H9 (cell line): Measurements from ENCODE around the gene NT5C. TPM values are rescaled to one million over a fixed set of nuclear protein-coding genes. Genes with fewer than 3 reads are reported as not detected.

Source experiments
- DNase-seq: peaks from one replicate; pipeline ENCODE4 v3.0.0-alpha.2; 2017
- H2AFZ ChIP-seq: one replicate; pipeline ENCODE4 v1.6.1; 2013; ENCODE audit warnings: mild to moderate bottlenecking, low read length, control low read depth, moderate library complexity
- H2AK5ac ChIP-seq: 2 replicates; pipeline ENCODE4 v1.6.1; 2013; ENCODE audit warnings: low read length, control low read depth, mixed read lengths; ENCODE audit not compliant: insufficient read length
- H2BK120ac ChIP-seq: one replicate; pipeline ENCODE4 v1.6.1; 2013; ENCODE audit warnings: low read depth, mild to moderate bottlenecking, low read length, control low read depth, inconsistent platforms; ENCODE audit not compliant: poor library complexity, severe bottlenecking
- H2BK12ac ChIP-seq: 2 replicates; pipeline ENCODE4 v1.6.1; 2013; ENCODE audit warnings: low read length, control low read depth, mixed read lengths, low read depth; ENCODE audit not compliant: insufficient read length
- H2BK15ac ChIP-seq: 2 replicates; pipeline ENCODE4 v1.6.1; 2013; ENCODE audit warnings: low read depth, low read length, control low read depth
- H2BK20ac ChIP-seq: one replicate; pipeline ENCODE4 v1.6.1; 2013; ENCODE audit warnings: low read depth, mild to moderate bottlenecking, low read length, control low read depth, inconsistent platforms; ENCODE audit not compliant: poor library complexity, severe bottlenecking
- H2BK5ac ChIP-seq: 2 replicates; pipeline ENCODE4 v1.6.1; 2013; ENCODE audit warnings: low read length, control low read depth, mixed read lengths; ENCODE audit not compliant: insufficient read length
- H3K14ac ChIP-seq: 2 replicates; pipeline ENCODE4 v1.6.1; 2013; ENCODE audit warnings: low read length, control low read depth; ENCODE audit not compliant: insufficient read depth
- H3K18ac ChIP-seq: 2 replicates; pipeline ENCODE4 v1.6.1; 2013; ENCODE audit warnings: low read depth, mild to moderate bottlenecking, mixed read lengths, low read length, control low read depth; ENCODE audit not compliant: insufficient read length
- H3K23ac ChIP-seq: 2 replicates; pipeline ENCODE4 v1.6.1; 2013; ENCODE audit warnings: low read length, control low read depth, mixed read lengths, low read depth; ENCODE audit not compliant: insufficient read length
- H3K23me2 ChIP-seq: 2 replicates; pipeline ENCODE4 v1.6.1; 2013; ENCODE audit warnings: low read depth, mild to moderate bottlenecking, mixed read lengths, low read length, control low read depth; ENCODE audit not compliant: insufficient read length, poor library complexity, severe bottlenecking
- H3K27ac ChIP-seq: 2 replicates; pipeline ENCODE4 v1.5.1; 2013; ENCODE audit warnings: low read length, control low read depth, mixed read lengths, low read depth; ENCODE audit not compliant: insufficient read length
- H3K27me3 ChIP-seq: 2 replicates; pipeline ENCODE4 v1.6.1; 2013; ENCODE audit warnings: low read length, control low read depth, inconsistent platforms; ENCODE audit not compliant: insufficient read depth
- H3K4ac ChIP-seq: 2 replicates; pipeline ENCODE4 v1.6.1; 2013; ENCODE audit warnings: low read depth, mild to moderate bottlenecking, control low read depth, inconsistent platforms, low read length, moderate library complexity
- H3K4me1 ChIP-seq: 2 replicates; pipeline ENCODE4 v1.6.1; 2013; ENCODE audit warnings: low read length, control low read depth, inconsistent platforms; ENCODE audit not compliant: insufficient read depth
- H3K4me2 ChIP-seq: 2 replicates; pipeline ENCODE4 v1.6.1; 2013; ENCODE audit warnings: low read length, control low read depth, mixed read lengths; ENCODE audit not compliant: insufficient read length, insufficient read depth
- H3K56ac ChIP-seq: 2 replicates; pipeline ENCODE4 v1.6.1; 2013; ENCODE audit warnings: low read depth, mild to moderate bottlenecking, mixed read lengths, low read length, control low read depth; ENCODE audit not compliant: insufficient read length
- H3K79me1 ChIP-seq: 2 replicates; pipeline ENCODE4 v1.6.1; 2013; ENCODE audit warnings: low read depth, mild to moderate bottlenecking, moderate library complexity, low read length, control low read depth, inconsistent platforms; ENCODE audit not compliant: insufficient read depth, poor library complexity, severe bottlenecking
- H3K79me2 ChIP-seq: 2 replicates; pipeline ENCODE4 v1.6.1; 2013; ENCODE audit warnings: low read length, control low read depth, inconsistent platforms; ENCODE audit not compliant: insufficient read depth
- H3K9ac ChIP-seq: 2 replicates; pipeline ENCODE4 v1.6.1; 2013; ENCODE audit warnings: low read length, control low read depth, mixed read lengths; ENCODE audit not compliant: insufficient read length; ENCODE audit errors: extremely low read depth
- H3K9me3 ChIP-seq: one replicate; pipeline ENCODE4 v1.6.1; 2013; ENCODE audit warnings: low read depth, low read length, inconsistent platforms; ENCODE audit not compliant: control insufficient read depth
- H3T11ph ChIP-seq: one replicate; pipeline ENCODE4 v1.6.1; 2013; ENCODE audit warnings: mild to moderate bottlenecking, low read length, control low read depth, inconsistent platforms
- H4K20me1 ChIP-seq: one replicate; pipeline ENCODE4 v1.6.1; 2013; ENCODE audit not compliant: control insufficient read depth, insufficient read length, insufficient read depth
- H4K5ac ChIP-seq: 2 replicates; pipeline ENCODE4 v1.6.1; 2013; ENCODE audit warnings: low read depth, mild to moderate bottlenecking, mixed read lengths, low read length, control low read depth; ENCODE audit not compliant: insufficient read length
- H4K8ac ChIP-seq: replicated peaks from 2 replicates; pipeline ENCODE4 v1.6.1; 2013; ENCODE audit warnings: low read length, control low read depth, mixed read lengths, low read depth; ENCODE audit not compliant: insufficient read length
- H4K91ac ChIP-seq: 2 replicates; pipeline ENCODE4 v1.6.1; 2013; ENCODE audit warnings: low read depth, mild to moderate bottlenecking, moderate library complexity, mixed read lengths, low read length, control low read depth; ENCODE audit not compliant: insufficient read length
- H3K27ac Mint-ChIP-seq, 3 experiments: 2 replicates in 2 of 3; 3 replicates in 1 of 3; pipeline ENCODE4 v1.8.0; 2020 to 2021; ENCODE audit warnings: mixed read lengths in 3 of 3, mild to moderate bottlenecking in 1 of 3, moderate library complexity in 1 of 3
- H3K27me3 Mint-ChIP-seq: 2 replicates; pipeline ENCODE4 v1.8.0; 2021; ENCODE audit warnings: low read depth, mild to moderate bottlenecking, moderate library complexity, mixed read lengths
- H3K36me3 Mint-ChIP-seq, 3 experiments: 2 replicates in 2 of 3; 3 replicates in 1 of 3; pipeline ENCODE4 v1.8.0; 2020 to 2021; ENCODE audit warnings: low read depth in 3 of 3, mixed read lengths in 3 of 3; ENCODE audit not compliant: insufficient read depth in 1 of 3
- H3K4me1 Mint-ChIP-seq, 2 experiments: 2 replicates each; pipeline ENCODE4 v1.8.0; 2020; ENCODE audit warnings: mixed read lengths in 2 of 2
- H3K4me3 Mint-ChIP-seq, 2 experiments: 2 replicates in 1 of 2; 3 replicates in 1 of 2; pipeline ENCODE4 v1.8.0; 2020 to 2021; ENCODE audit warnings: mild to moderate bottlenecking in 2 of 2, mixed read lengths in 2 of 2, moderate library complexity in 1 of 2
- H3K9me3 Mint-ChIP-seq, 2 experiments: 2 replicates in 1 of 2; 3 replicates in 1 of 2; pipeline ENCODE4 v1.8.0; 2020; ENCODE audit warnings: mild to moderate bottlenecking in 2 of 2, mixed read lengths in 2 of 2, moderate library complexity in 1 of 2
- whole genome bisulfite sequencing: extraction: QIAGEN DNeasy Blood & Tissue Kit; methylation state at CpG from one replicate; pipeline ENCODE4 v1.1.7; 2013; ENCODE audit warnings: missing lambda C conversion rate, low lambda C conversion rate, mixed read lengths; ENCODE audit not compliant: insufficient read length; ENCODE audit errors: extremely low coverage; 5-methylcytosine and 5-hydroxymethylcytosine counted together
- total RNA-seq: library from RNA; stranded (reverse); gene quantifications from 2 replicates; pipeline ENCODE4 v1.2.1, GENCODE V29; 2021
- TF ChIP-seq, protein P1 (sequence below): fragments of 200-600 bp; sonication (generic); conservative IDR thresholded peaks from 3 replicates; pipeline ENCODE4 v1.8.0; 2021; ENCODE audit warnings: antibody characterized with exemption, mild to moderate bottlenecking

NT5C gene
- total RNA-seq, 1 experiment from 2014 or later: 77.7 TPM

DNA sequence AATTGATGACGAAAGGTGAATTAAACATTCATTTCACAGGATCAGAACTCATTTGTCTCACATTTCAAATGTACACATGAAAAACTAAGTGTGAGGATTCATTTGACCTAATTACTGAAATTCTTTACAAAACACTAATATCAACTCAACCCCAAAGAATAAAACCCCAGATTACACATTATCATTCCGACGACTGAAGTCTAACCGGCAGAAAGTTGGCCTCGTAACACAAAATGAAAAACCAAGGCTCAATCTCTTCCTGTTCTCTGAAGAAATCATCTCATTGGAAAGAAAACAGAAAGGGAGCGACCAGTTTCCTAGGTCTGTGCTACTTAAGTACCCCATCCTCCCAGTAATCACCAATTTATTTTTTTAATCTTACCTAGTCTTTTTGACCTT, 21.0 kb upstream of the NT5C start:
- Mint-ChIP-seq H3K4me3 (peak overlapping the region; percentile 94 to 99), H3K27ac (peak overlapping the region; percentile 75 to 96 (median 90); a peak in 5 of 7 replicates), H3K27me3 (peaks cover 2% of the 10 kb centered on the region; the same call in 1 of the 2 replicates), H3K36me3 (peaks cover 28 to 44% (median 30%) of the 10 kb centered on the region in 3 experiments), H3K4me1 (peaks cover 27 to 45% of the 10 kb centered on the region in 2 experiments), H3K9me3 (peaks cover 0 to 8% of the 10 kb centered on the region in 2 experiments; a peak in 2 of 5 replicates)
- Histone ChIP-seq H3K79me2 (peaks cover 36% of the 10 kb centered on the region), H3K79me1 (peaks cover 3% of the 10 kb centered on the region), H3K23ac (no peak overlapping the region), H3K4ac (no peak overlapping the region), H3K27me3 (no peaks in the 10 kb centered on the region), H2BK15ac (no peak overlapping the region), H3K18ac (no peak overlapping the region), H3T11ph (no peak overlapping the region), H4K20me1 (no peaks in the 10 kb centered on the region), H3K9ac (peak overlapping the region; percentile 90), H2AFZ (no peak overlapping the region), H4K5ac (no peak overlapping the region), H4K8ac (no peak overlapping the region), H3K9me3 (no peaks in the 10 kb centered on the region), H4K91ac (no peak overlapping the region), H3K23me2 (peaks cover 8% of the 10 kb centered on the region), H2BK12ac (no peak overlapping the region), H2BK20ac (no peak overlapping the region), H2AK5ac (no peak overlapping the region), H3K56ac (no peak overlapping the region), H2BK120ac (no peak overlapping the region), H3K4me1 (no peaks in the 10 kb centered on the region; the same call in 1 of the 2 replicates), H3K14ac (no peak overlapping the region), H3K4me2 (peak overlapping the region; percentile 95), H3K27ac (no peak overlapping the region), H2BK5ac (no peak overlapping the region)
- TF ChIP-seq, protein P1, sequence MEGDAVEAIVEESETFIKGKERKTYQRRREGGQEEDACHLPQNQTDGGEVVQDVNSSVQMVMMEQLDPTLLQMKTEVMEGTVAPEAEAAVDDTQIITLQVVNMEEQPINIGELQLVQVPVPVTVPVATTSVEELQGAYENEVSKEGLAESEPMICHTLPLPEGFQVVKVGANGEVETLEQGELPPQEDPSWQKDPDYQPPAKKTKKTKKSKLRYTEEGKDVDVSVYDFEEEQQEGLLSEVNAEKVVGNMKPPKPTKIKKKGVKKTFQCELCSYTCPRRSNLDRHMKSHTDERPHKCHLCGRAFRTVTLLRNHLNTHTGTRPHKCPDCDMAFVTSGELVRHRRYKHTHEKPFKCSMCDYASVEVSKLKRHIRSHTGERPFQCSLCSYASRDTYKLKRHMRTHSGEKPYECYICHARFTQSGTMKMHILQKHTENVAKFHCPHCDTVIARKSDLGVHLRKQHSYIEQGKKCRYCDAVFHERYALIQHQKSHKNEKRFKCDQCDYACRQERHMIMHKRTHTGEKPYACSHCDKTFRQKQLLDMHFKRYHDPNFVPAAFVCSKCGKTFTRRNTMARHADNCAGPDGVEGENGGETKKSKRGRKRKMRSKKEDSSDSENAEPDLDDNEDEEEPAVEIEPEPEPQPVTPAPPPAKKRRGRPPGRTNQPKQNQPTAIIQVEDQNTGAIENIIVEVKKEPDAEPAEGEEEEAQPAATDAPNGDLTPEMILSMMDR: no peak
- no peak for DNase-seq
- WGBS: no CpG with 5 or more reads among the region's 6 CpGs
